Stimulated activated CD4-positive, alpha-beta T cell treated with anti-CD3 and anti-CD28 coated beads, Interleukin-4, amount 100 ng/mL, for 4 hours (primary cell): Measurements from ENCODE around the gene CDK5RAP2.

Experiments
- DNase-seq, 2 experiments: peaks; one replicate each; pipeline ENCODE4 v3.0.0-alpha.2; 2020

The CDK5RAP2 gene

GRCh38 chr9:120432600-120432999 lies 147.4 kb downstream of the CDK5RAP2 start:
- DNase-seq, result no peak

- no peak for DNase-seq
These were observed 148.7 kb downstream of the CDK5RAP2 start for GRCh38 chr9:120431268-120431667.

GRCh38 chr9:120424248-120424647 lies 155.7 kb downstream of the CDK5RAP2 start:
- DNase-seq, result no peak

GRCh38 chr9:120423812-120424211 lies 156.2 kb downstream of the CDK5RAP2 start:
- no peak for DNase-seq

GRCh38 chr9:120421977-120422376 lies 158.0 kb downstream of the CDK5RAP2 start:
- DNase-seq, result no peak

- no peak for DNase-seq
These were observed 161.7 kb downstream of the CDK5RAP2 start for GRCh38 chr9:120418315-120418714.

- no peak for DNase-seq
These were observed 163.1 kb downstream of the CDK5RAP2 start for GRCh38 chr9:120416781-120417427.

GRCh38 chr9:120413121-120414048 lies 166.6 kb downstream of the CDK5RAP2 start:
- DNase-seq, result no peak

GRCh38 chr9:120412425-120412951 lies 167.5 kb downstream of the CDK5RAP2 start:
- no peak for DNase-seq

GRCh38 chr9:120411862-120412424 lies 168.0 kb downstream of the CDK5RAP2 start:
- DNase-seq, result no peak

- no peak for DNase-seq
These were observed 169.0 kb downstream of the CDK5RAP2 start for GRCh38 chr9:120410925-120411501.

- DNase-seq, result no peak
These were observed 171.2 kb downstream of the CDK5RAP2 start for GRCh38 chr9:120408680-120409258.

- DNase-seq, result no peak
These were observed 174.1 kb downstream of the CDK5RAP2 start for GRCh38 chr9:120405860-120406259.

- DNase-seq, result no peak
These were observed 174.8 kb downstream of the CDK5RAP2 start for GRCh38 chr9:120405134-120405533.

- no peak for DNase-seq
These were observed 176.5 kb downstream of the CDK5RAP2 start for GRCh38 chr9:120403543-120403856.

- no peak for DNase-seq
These were observed 177.0 kb downstream of the CDK5RAP2 start for GRCh38 chr9:120402741-120403542.

- no peak for DNase-seq
These were observed 180.0 kb downstream of the CDK5RAP2 start for GRCh38 chr9:120399940-120400339.

GRCh38 chr9:120398286-120398685 lies 181.7 kb downstream of the CDK5RAP2 start:
- no peak for DNase-seq

- no peak for DNase-seq
These were observed 182.5 kb downstream of the CDK5RAP2 start for GRCh38 chr9:120397453-120397852.

- no peak for DNase-seq
These were observed 183.0 kb downstream of the CDK5RAP2 start for GRCh38 chr9:120396931-120397330.

GRCh38 chr9:120396418-120396817 lies 183.5 kb downstream of the CDK5RAP2 start:
- no peak for DNase-seq

- DNase-seq, result no peak
These were observed 184.6 kb downstream of the CDK5RAP2 start for GRCh38 chr9:120395376-120395775.
